ENCODE measurements around the gene SORT1.
"Not testable (repeated sequence)": the region's sequence is repeated elsewhere in the genome, so short reads cannot be mapped to it uniquely, and the experiment has no call there.

Gene SORT1

GRCh38 chr1:109383087-109383779 is 14.5 kb downstream of the SORT1 start:
- no peak for DNase-seq (ENCODE audit: low read depth in 1 of 2, low spot score in 1 of 2)

DNA sequence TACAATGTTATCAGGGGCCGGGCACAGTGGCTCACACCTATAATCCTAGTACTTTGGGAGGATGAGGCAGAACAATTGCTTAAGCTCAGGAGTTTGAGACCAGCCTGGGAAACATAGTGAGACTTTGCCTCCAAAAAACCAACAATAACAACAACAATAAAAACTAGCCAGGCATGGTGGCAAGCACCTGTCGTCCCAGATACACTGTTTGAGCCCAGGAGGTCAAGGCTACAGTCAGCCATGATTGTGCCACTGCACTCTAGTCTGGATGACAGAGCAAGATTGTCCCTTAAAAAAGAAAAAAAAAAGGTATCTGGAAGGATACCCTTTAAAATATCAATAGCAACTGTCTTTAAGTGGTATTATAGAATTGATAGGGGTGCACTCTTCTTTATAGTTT is 16.1 kb downstream of the SORT1 start:
- DNase-seq (ENCODE audit: low read depth in 1 of 2, low spot score in 1 of 2), result no peak

DNA sequence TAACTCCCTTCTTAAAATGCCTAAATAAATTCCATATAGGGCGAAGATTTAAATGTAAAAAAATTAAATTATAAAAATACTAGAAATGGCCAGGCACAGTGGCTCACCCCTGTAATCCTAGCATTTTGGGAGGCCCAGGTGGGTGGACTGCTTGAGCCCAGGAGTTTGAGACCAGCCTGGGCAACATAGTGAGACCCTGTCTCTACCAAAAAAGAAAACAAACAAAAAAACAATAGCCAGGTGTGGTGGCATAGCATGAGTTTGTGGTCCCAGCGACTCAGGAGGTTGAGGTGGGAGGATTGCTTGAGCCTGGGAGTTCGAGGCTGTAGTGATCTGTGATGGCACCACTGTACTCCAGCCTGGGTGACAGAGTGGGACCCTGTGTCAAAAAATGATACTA is 17.8 kb downstream of the SORT1 start:
- no peak for DNase-seq (ENCODE audit: low read depth in 1 of 2, low spot score in 1 of 2)

- no peak for DNase-seq (ENCODE audit: low read depth in 1 of 2, low spot score in 1 of 2)
These were observed 18.3 kb downstream of the SORT1 start for GRCh38 chr1:109379422-109379821.

GRCh38 chr1:109377698-109378097 is 20.0 kb downstream of the SORT1 start:
- no peak for DNase-seq (ENCODE audit: low read depth in 1 of 2, low spot score in 1 of 2)

- DNase-seq (ENCODE audit: low read depth in 1 of 2, low spot score in 1 of 2), result not testable (repeated sequence)
These were observed 24.0 kb downstream of the SORT1 start for GRCh38 chr1:109373696-109374095.

- DNase-seq (ENCODE audit: low read depth in 1 of 2, low spot score in 1 of 2), result no peak
These were observed 24.6 kb downstream of the SORT1 start for GRCh38 chr1:109373126-109373525.

- DNase-seq (ENCODE audit: low read depth in 1 of 2, low spot score in 1 of 2), result no peak
These were observed 25.4 kb downstream of the SORT1 start for GRCh38 chr1:109372281-109372680.

DNA sequence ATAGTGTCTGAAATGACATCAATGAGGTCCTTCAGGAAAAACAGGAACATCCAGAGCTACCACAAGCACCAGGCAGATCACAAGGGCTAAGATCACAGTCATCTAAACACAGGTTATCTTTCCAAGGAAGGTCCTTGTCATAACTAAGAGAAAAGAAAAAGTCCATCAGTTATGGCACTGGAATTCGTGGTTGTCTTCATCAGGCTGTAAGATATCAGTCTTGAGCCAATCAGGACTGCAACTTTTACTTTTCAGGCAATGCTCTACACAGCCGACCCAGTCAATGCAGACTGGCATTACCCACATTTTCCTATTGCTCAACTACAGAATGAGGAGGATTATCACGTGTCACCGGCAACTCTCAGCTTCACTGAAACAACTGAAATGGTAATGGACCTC is 26.4 kb downstream of the SORT1 start:
- DNase-seq (ENCODE audit: low read depth in 1 of 2, low spot score in 1 of 2), result no peak

- no peak for DNase-seq (ENCODE audit: low read depth in 1 of 2, low spot score in 1 of 2)
These were observed 26.9 kb downstream of the SORT1 start for GRCh38 chr1:109370712-109371340.

GRCh38 chr1:109369167-109369746 is 28.5 kb downstream of the SORT1 start:
- DNase-seq (ENCODE audit: low read depth in 1 of 2, low spot score in 1 of 2), result no peak

- DNase-seq (ENCODE audit: low read depth in 1 of 2, low spot score in 1 of 2), result no peak
These were observed 29.3 kb downstream of the SORT1 start for GRCh38 chr1:109368464-109368863.

DNA sequence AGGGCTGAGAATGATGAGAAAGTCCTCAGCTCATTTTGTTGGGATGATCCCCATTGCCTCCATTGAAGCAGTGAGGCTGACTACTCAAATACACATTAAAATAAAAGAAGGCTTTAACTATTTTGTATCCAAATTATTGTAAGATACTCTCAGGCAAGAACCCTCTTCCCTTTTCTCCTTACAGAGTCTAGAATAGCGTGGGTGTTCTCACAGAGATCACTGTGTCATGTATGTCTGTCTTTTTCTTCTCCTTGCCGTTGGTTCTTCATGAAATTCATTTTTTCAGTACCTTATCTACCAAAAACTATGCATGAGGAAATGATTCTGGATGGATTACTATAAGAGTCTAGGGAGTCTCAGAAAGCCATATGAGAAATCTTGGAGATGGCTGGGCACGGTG is 30.1 kb downstream of the SORT1 start:
- DNase-seq (ENCODE audit: low read depth in 1 of 2, low spot score in 1 of 2), result no peak

GRCh38 chr1:109365642-109366204 is 32.0 kb downstream of the SORT1 start:
- DNase-seq (ENCODE audit: low read depth in 1 of 2, low spot score in 1 of 2), result no peak

DNA sequence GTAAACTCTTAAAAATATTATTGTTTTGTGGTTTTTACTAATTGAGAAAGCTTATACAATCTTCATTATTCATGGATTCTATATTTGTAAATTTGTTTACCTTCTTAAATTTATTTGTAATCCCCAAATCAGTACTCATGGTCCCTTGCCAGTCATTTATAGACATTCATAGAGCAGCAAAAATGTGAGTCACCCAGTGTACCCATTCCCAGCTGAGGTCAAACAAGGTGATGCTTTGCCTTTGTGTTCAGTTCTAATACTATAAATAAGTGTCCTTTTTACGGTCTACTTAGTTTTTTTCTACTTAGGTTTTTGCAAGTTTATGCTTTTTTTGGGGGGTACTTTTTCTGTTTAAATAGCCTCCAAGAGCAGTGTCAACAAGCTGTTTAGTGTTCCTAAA is 36.1 kb downstream of the SORT1 start:
- no peak for DNase-seq (ENCODE audit: low read depth in 1 of 2, low spot score in 1 of 2)

DNA sequence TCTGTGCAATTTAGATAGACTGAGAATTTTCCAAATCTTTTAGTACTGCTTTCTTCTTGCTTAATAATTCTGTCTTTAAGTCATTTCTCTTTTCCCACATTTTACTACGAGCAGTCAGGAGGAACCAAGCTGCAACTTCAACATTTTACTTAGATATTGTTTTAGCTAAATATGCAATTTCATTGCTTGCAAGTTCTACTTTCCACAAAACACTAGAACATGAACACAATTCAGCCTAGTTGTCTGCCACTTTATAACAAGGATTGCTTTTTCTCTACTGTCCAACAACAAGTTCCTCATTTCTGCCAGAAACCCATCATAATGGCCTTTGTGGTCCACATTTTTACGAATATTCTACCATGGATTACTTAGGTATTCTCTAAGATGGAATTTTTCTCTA is 36.6 kb downstream of the SORT1 start:
- no peak for DNase-seq (ENCODE audit: low read depth in 1 of 2, low spot score in 1 of 2)

DNA sequence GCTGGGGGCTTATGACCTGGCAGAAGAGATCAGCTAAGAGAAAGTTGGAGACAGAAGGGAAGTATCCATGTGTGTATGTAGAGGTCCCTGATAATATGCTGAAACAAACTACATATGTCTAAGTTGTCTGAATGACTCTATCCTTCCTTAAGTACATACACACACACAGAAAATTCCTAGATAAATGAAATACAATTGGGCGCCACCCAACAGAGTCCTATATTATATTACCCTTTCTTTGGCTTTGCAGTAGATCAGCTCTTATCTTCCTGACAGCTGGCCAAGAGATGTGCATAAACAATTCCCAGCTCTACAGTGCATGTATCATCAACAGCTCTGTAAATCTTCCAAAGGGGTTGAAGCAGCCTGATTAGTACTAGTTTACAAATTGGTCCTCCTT is 40.1 kb downstream of the SORT1 start:
- no peak for DNase-seq (ENCODE audit: low read depth in 1 of 2, low spot score in 1 of 2)

GRCh38 chr1:109356915-109357314 is 40.8 kb downstream of the SORT1 start:
- no peak for DNase-seq (ENCODE audit: low read depth in 1 of 2, low spot score in 1 of 2)

- no peak for DNase-seq (ENCODE audit: low read depth in 1 of 2, low spot score in 1 of 2)
These were observed 41.2 kb downstream of the SORT1 start for GRCh38 chr1:109356505-109356904.

GRCh38 chr1:109354929-109355328 is 42.8 kb downstream of the SORT1 start:
- no peak for DNase-seq (ENCODE audit: low read depth in 1 of 2, low spot score in 1 of 2)

GRCh38 chr1:109351457-109351856 is 46.3 kb downstream of the SORT1 start:
- DNase-seq (ENCODE audit: low read depth in 1 of 2, low spot score in 1 of 2), result no peak

DNA sequence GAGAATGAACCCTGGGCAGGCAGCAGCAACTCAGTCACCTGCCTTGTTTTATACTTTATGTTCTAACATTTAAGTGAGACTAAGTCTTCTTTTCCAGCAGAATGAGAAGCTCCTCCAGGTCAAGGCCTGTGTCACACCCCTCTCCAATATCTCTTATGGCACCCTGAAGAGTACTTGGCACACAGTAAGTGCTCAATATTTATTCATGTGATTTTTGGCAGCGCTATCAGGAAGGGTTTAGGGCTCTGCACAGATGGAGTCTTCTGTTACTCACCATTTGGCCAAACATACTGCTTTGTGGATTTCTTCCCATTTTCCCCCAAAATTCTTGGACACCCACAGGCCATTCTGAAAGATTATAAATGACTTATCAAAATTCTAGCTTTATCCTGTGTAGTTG is 47.1 kb downstream of the SORT1 start:
- DNase-seq (ENCODE audit: low read depth in 1 of 2, low spot score in 1 of 2), result no peak
